IMR-90 (cell line): ENCODE data around the gene ESR2. TPM values are rescaled to one million over a fixed set of nuclear protein-coding genes. Genes with fewer than 3 reads are reported as not detected.

Source experiments
- ATAC-seq: fragments of 200-7000 bp; cut with Tn5 transposase; 2 replicates; pipeline ENCODE4 v1.9.1; 2020; ENCODE audit warnings: low read depth, mild to moderate bottlenecking, moderate library complexity
- BruUV-seq: library from RNA; stranded (reverse); fragments of 400-500 nt; replicated peaks from 2 replicates; lab custom pipeline; 2021; lab: Mats Ljungman, UMichigan
- CTCF ChIA-PET: fragments of 300-600 bp; formaldehyde crosslinking; extraction: SDS; loops from one replicate; lab custom pipeline; 2021; ENCODE audit warnings: antibody characterized with exemption; lab: Yijun Ruan, JAX
- POLR2A ChIA-PET: fragments of 300-600 bp; sonication (Branson Sonifier 250); formaldehyde crosslinking; loops from one replicate; lab custom pipeline; 2022; ENCODE audit warnings: antibody characterized with exemption; ENCODE audit not compliant: unreplicated experiment; lab: Charles Lee
- DNase-seq: peaks from one replicate; pipeline ENCODE4 v3.0.0; 2013
- H2AFZ ChIP-seq: replicated peaks from 2 replicates; pipeline ENCODE3; 2013; ENCODE audit warnings: low read length, mild to moderate bottlenecking; ENCODE audit not compliant: poor library complexity
- H2AK5ac ChIP-seq: 2 replicates; pipeline ENCODE4 v1.6.1; 2013; ENCODE audit warnings: low read depth, low read length, inconsistent platforms
- H2AK9ac ChIP-seq: replicated peaks from 2 replicates; pipeline ENCODE3; 2013; ENCODE audit warnings: mild to moderate bottlenecking, low read depth, low read length, moderate library complexity; ENCODE audit not compliant: poor library complexity
- H2BK120ac ChIP-seq: 2 replicates; pipeline ENCODE4 v1.6.1; 2013; ENCODE audit warnings: low read depth, low read length, inconsistent platforms
- H2BK15ac ChIP-seq: 3 replicates; pipeline ENCODE4 v1.6.1; 2013; ENCODE audit warnings: low read depth, low read length, inconsistent platforms
- H2BK20ac ChIP-seq: 2 replicates; pipeline ENCODE4 v1.6.1; 2013; ENCODE audit warnings: low read depth, mild to moderate bottlenecking, inconsistent platforms, low read length, moderate library complexity
- H2BK5ac ChIP-seq: 2 replicates; pipeline ENCODE4 v1.6.1; 2013; ENCODE audit warnings: mild to moderate bottlenecking, low read depth, low read length, inconsistent platforms; ENCODE audit not compliant: poor library complexity, severe bottlenecking
- H3K14ac ChIP-seq: replicated peaks from 2 replicates; pipeline ENCODE4 v1.6.1; 2013; ENCODE audit warnings: low read depth, low read length, inconsistent platforms
- H3K18ac ChIP-seq: 2 replicates; pipeline ENCODE4 v1.6.1; 2013; ENCODE audit warnings: low read depth, low read length, control low read depth
- H3K23ac ChIP-seq: 2 replicates; pipeline ENCODE4 v1.6.1; 2013; ENCODE audit warnings: low read depth, low read length, inconsistent platforms
- H3K27ac ChIP-seq: 2 replicates; pipeline ENCODE4 v1.5.1; 2013; ENCODE audit warnings: mild to moderate bottlenecking, control low read depth, low read length; ENCODE audit not compliant: insufficient read depth
- H3K27me3 ChIP-seq: 2 replicates; pipeline ENCODE4 v1.6.1; 2013; ENCODE audit warnings: low read length; ENCODE audit not compliant: control insufficient read depth, insufficient read depth
- H3K36me3 ChIP-seq: 2 replicates; pipeline ENCODE4 v1.6.1; 2013; ENCODE audit warnings: low read length, mixed read lengths; ENCODE audit not compliant: control insufficient read depth, insufficient read depth
- H3K4ac ChIP-seq: 2 replicates; pipeline ENCODE4 v1.6.1; 2013; ENCODE audit warnings: low read depth, low read length, inconsistent platforms
- H3K4me1 ChIP-seq: 2 replicates; pipeline ENCODE4 v1.6.1; 2013; ENCODE audit warnings: low read length, mixed read lengths; ENCODE audit not compliant: control insufficient read depth, insufficient read depth
- H3K4me2 ChIP-seq: 2 replicates; pipeline ENCODE4 v1.6.1; 2013; ENCODE audit warnings: low read depth, mild to moderate bottlenecking, control low read depth, low read length, moderate library complexity
- H3K4me3 ChIP-seq: 2 replicates; pipeline ENCODE4 v1.5.1; 2013; ENCODE audit warnings: low read depth, mild to moderate bottlenecking, control low read depth, low read length, moderate library complexity; ENCODE audit not compliant: insufficient read depth
- H3K56ac ChIP-seq: 2 replicates; pipeline ENCODE4 v1.6.1; 2013; ENCODE audit warnings: low read length, inconsistent platforms; ENCODE audit not compliant: insufficient read depth; ENCODE audit errors: extremely low read depth
- H3K79me1 ChIP-seq, 2 experiments: 2 replicates each; pipeline ENCODE4 v1.6.1; 2013; ENCODE audit warnings: low read length in 2 of 2, inconsistent platforms in 1 of 2, low read depth in 1 of 2
- H3K9ac ChIP-seq: 2 replicates; pipeline ENCODE4 v1.6.1; 2013; ENCODE audit warnings: low read depth, low read length, control low read depth
- H3K9me1 ChIP-seq: 2 replicates; pipeline ENCODE4 v1.6.1; 2013; ENCODE audit warnings: low read length, inconsistent platforms; ENCODE audit not compliant: insufficient read depth
- H3K9me3 ChIP-seq: 2 replicates; pipeline ENCODE4 v1.6.1; 2013; ENCODE audit warnings: low read length; ENCODE audit not compliant: control insufficient read depth, insufficient read depth
- H4K20me1 ChIP-seq: 2 replicates; pipeline ENCODE4 v1.6.1; 2013; ENCODE audit warnings: low read length, inconsistent platforms; ENCODE audit not compliant: insufficient read depth
- H4K5ac ChIP-seq: 2 replicates; pipeline ENCODE4 v1.6.1; 2013; ENCODE audit warnings: mild to moderate bottlenecking, low read depth, low read length, control low read depth
- H4K8ac ChIP-seq, 2 experiments: 2 replicates each; pipeline ENCODE4 v1.6.1; 2013; ENCODE audit warnings: low read depth in 2 of 2, low read length in 2 of 2, control low read depth in 1 of 2, inconsistent platforms in 1 of 2
- H4K91ac ChIP-seq: 2 replicates; pipeline ENCODE4 v1.6.1; 2013; ENCODE audit warnings: low read depth, low read length, inconsistent platforms; ENCODE audit not compliant: insufficient read depth
- BHLHE40 ChIP-seq: fragments of 150-350 bp; IDR thresholded peaks from 2 replicates; pipeline ENCODE4 v1.6.1; 2016; ENCODE audit warnings: mild to moderate bottlenecking, low read depth, low read length
- CEBPB ChIP-seq: IDR thresholded peaks from 2 replicates; pipeline ENCODE4 v1.6.1; 2012; ENCODE audit warnings: low read depth, low read length, improper control_type of control experiment
- CHD1 ChIP-seq: IDR thresholded peaks from 2 replicates; pipeline ENCODE4 v1.6.1; 2012; ENCODE audit warnings: low read depth, low read length, improper control_type of control experiment
- CTCF ChIP-seq: conservative IDR thresholded peaks from 2 replicates; pipeline ENCODE4 v1.5.1; 2012; ENCODE audit warnings: mild to moderate bottlenecking, low read depth, low read length, improper control_type of control experiment
- ELK1 ChIP-seq: fragments of 150-350 bp; IDR thresholded peaks from 2 replicates; pipeline ENCODE4 v1.6.1; 2016; ENCODE audit warnings: low read depth, mild to moderate bottlenecking, low read length, moderate library complexity, borderline replicate concordance
- FOS ChIP-seq: fragments of 150-350 bp; IDR thresholded peaks from 2 replicates; pipeline ENCODE4 v1.6.1; 2016; ENCODE audit warnings: low read depth, low read length
- MAFK ChIP-seq: IDR thresholded peaks from 2 replicates; pipeline ENCODE4 v1.6.1; 2012; ENCODE audit warnings: low read depth, low read length, improper control_type of control experiment
- MAZ ChIP-seq: IDR thresholded peaks from 2 replicates; pipeline ENCODE4 v1.6.1; 2012; ENCODE audit warnings: low read depth, mild to moderate bottlenecking, low read length, improper control_type of control experiment, moderate library complexity, borderline replicate concordance
- MXI1 ChIP-seq: IDR thresholded peaks from 2 replicates; pipeline ENCODE4 v1.6.1; 2012; ENCODE audit warnings: low read depth, mild to moderate bottlenecking, low read length, moderate library complexity, borderline replicate concordance
- NFE2L2 ChIP-seq: fragments of 150-350 bp; IDR thresholded peaks from 2 replicates; pipeline ENCODE4 v1.6.1; 2016; ENCODE audit warnings: low read depth, mild to moderate bottlenecking, low read length
- POLR2A ChIP-seq: IDR thresholded peaks from 2 replicates; pipeline ENCODE4 v1.6.1; 2012; ENCODE audit warnings: mild to moderate bottlenecking, low read depth, low read length
- RAD21 ChIP-seq: IDR thresholded peaks from 2 replicates; pipeline ENCODE4 v1.6.1; 2012; ENCODE audit warnings: low read length, improper control_type of control experiment
- RCOR1 ChIP-seq: IDR thresholded peaks from 2 replicates; pipeline ENCODE4 v1.6.1; 2012; ENCODE audit warnings: mild to moderate bottlenecking, low read length, improper control_type of control experiment; ENCODE audit not compliant: insufficient replicate concordance
- RFX5 ChIP-seq: IDR thresholded peaks from 2 replicates; pipeline ENCODE4 v1.8.0; 2012; ENCODE audit warnings: low read depth, mild to moderate bottlenecking, low read length, moderate library complexity
- SMC3 ChIP-seq: fragments of 150-350 bp; IDR thresholded peaks from 2 replicates; pipeline ENCODE4 v1.6.1; 2016; ENCODE audit warnings: low read depth, mild to moderate bottlenecking, antibody characterized with exemption, low read length, moderate library complexity
- USF2 ChIP-seq: fragments of 150-350 bp; IDR thresholded peaks from 2 replicates; pipeline ENCODE4 v1.6.1; 2017; ENCODE audit warnings: mild to moderate bottlenecking, antibody characterized with exemption, low read length, low read depth
- WGBS, 2 experiments: methylation state at CpG; one replicate each; pipeline versions ENCODE4 v1.1.5 to v1.1.7; 2013; ENCODE audit warnings: missing lambda C conversion rate in 2 of 2; ENCODE audit not compliant: insufficient read length in 1 of 2; ENCODE audit errors: extremely low coverage in 2 of 2; 5-methylcytosine and 5-hydroxymethylcytosine counted together
- dilution Hi-C: fragments of 300-500 bp; cut with HindIII; formaldehyde crosslinking; loops from one replicate; pipeline ENCODE4 v1.14.3; 2018; ENCODE audit warnings: low sequenced_read_pairs; ENCODE audit not compliant: unreplicated experiment
- in situ Hi-C: fragments of 300-500 bp; cut with MboI; formaldehyde crosslinking; loops from 3 replicates; pipeline ENCODE4 v1.14.3; 2019; ENCODE audit warnings: low sequenced_read_pairs, inconsistent platforms, mixed read lengths
- intact Hi-C: fragments of 100-400 bp; cut with micrococcal nuclease; formaldehyde crosslinking; loops from 2 replicates; pipeline ENCODE4 v1.10.0; 2022
- polyA plus RNA-seq, 3 experiments: library from polyadenylated mRNA; depleted of rRNA; stranded (reverse); fragments of >200 nt; gene quantifications; 2 replicates each; pipeline ENCODE4 v1.2.3, GENCODE V29; 2012; ENCODE audit warnings: low replicate concordance in 1 of 3
- total RNA-seq: library from RNA; depleted of rRNA; stranded (reverse); fragments of >200 nt; gene quantifications from 2 replicates; pipeline ENCODE4 v1.2.3, GENCODE V29; 2012

The ESR2 gene
- total and polyA plus RNA-seq, 2 of the 4 experiments (the other 2 are of a cell fraction): under 0.01 to 0.03 TPM

GRCh38 chr14:64061706-64062105, 232.5 kb downstream of the ESR2 start:
- CTCF ChIA-PET: interaction anchor here (0.6 to 1.2 kb wide), 5 partner anchors 9 to 237 kb away, joined by 3 to 4 read pairs (median 3); partner anchors contain the start of gene ESR2
- Histone ChIP-seq H4K91ac (no peak overlapping the region), H2AK9ac (no peak overlapping the region), H2BK15ac (no peak overlapping the region), H3K18ac (no peak overlapping the region), H2BK120ac (no peak overlapping the region), H3K9me1 (no peaks in the 10 kb centered on the region), H2BK5ac (no peak overlapping the region), H3K27me3 (no peaks in the 10 kb centered on the region), H3K56ac (no peak overlapping the region), H4K8ac (no peak overlapping the region), H3K36me3 (no peaks in the 10 kb centered on the region), H3K27ac (no peak overlapping the region), H2BK20ac (no peak overlapping the region), H3K4ac (no peak overlapping the region), H3K4me2 (no peak overlapping the region), H4K5ac (no peak overlapping the region), H3K9me3 (no peaks in the 10 kb centered on the region), H3K9ac (no peak overlapping the region), H3K23ac (no peak overlapping the region), H2AK5ac (no peak overlapping the region), H3K4me1 (no peaks in the 10 kb centered on the region), H4K20me1 (no peaks in the 10 kb centered on the region), H3K4me3 (no peak overlapping the region), H2AFZ (no peak overlapping the region), H3K79me1 (no peaks in the 10 kb centered on the region), H3K14ac (no peak overlapping the region)
- in situ Hi-C loops (no loop called here), dilution Hi-C loops (no loop called here), intact Hi-C loops (no loop called here)
- no TSS peak for BruUV-seq
- DNase-seq (no peak), ATAC-seq (no peak)
- POLR2A ChIA-PET: no interaction called here
- no CpG with 5 or more reads among the region's 1 CpG for WGBS, 2 experiments
- TF ChIP-seq MXI1: no peak
- no peak for TF ChIP-seq ELK1
- no peak for TF ChIP-seq MAFK
- TF ChIP-seq BHLHE40: no peak
- no peak for TF ChIP-seq FOS
- TF ChIP-seq MAZ: no peak
- no peak for TF ChIP-seq RFX5
- TF ChIP-seq USF2: no peak
- no peak for TF ChIP-seq CHD1
- no peak for TF ChIP-seq CTCF
- TF ChIP-seq RCOR1: no peak
- TF ChIP-seq NFE2L2: no peak
- no peak for TF ChIP-seq POLR2A
- no peak for TF ChIP-seq CEBPB
- TF ChIP-seq RAD21: no peak
- no peak for TF ChIP-seq SMC3
